Tibial artery (tissue), 4 donors: Measurements from ENCODE around the gene IFRD2.
"Not testable (repeated sequence)": the region's sequence is repeated elsewhere in the genome, so short reads cannot be mapped to it uniquely, and the experiment has no call there.

Experiments used
- DNase-seq, 2 donors: peaks; one replicate each; pipeline ENCODE4 v3.0.0-alpha.2; 2019
- H3K27ac ChIP-seq, 2 donors: fragments of 200-600 bp; sonication (generic) in 1 of 2; 1 replicate in 1 of 2; 2 replicates in 1 of 2; pipeline ENCODE4 v1.5.1; 2018 to 2019; ENCODE audit warnings: mild to moderate bottlenecking in 1 of 2
- H3K27me3 ChIP-seq, 2 donors: fragments of 200-600 bp; sonication (generic) in 1 of 2; one replicate each; pipeline versions ENCODE4 v1.5.1 to v1.6.0; 2016 to 2019
- H3K36me3 ChIP-seq, 3 donors: fragments of 200-600 bp; sonication (generic) in 2 of 3; one replicate each; pipeline ENCODE4 v1.5.1; 2016 to 2019; ENCODE audit warnings: mild to moderate bottlenecking in 2 of 3
- H3K4me1 ChIP-seq, 4 donors: fragments of 200-600 bp; sonication (generic) in 2 of 4; 1 replicate in 3 of 4; 2 replicates in 1 of 4; pipeline ENCODE4 v1.5.1; 2016 to 2019
- H3K4me3 ChIP-seq, 2 donors: fragments of 200-600 bp; sonication (generic) in 1 of 2; 1 replicate in 1 of 2; 2 replicates in 1 of 2; pipeline ENCODE4 v1.5.1; 2018 to 2019; ENCODE audit warnings: mild to moderate bottlenecking in 2 of 2
- H3K9me3 ChIP-seq, 3 donors: fragments of 200-600 bp; sonication (generic) in 1 of 3; one replicate each; pipeline ENCODE4 v1.5.1; 2016 to 2019
- intact Hi-C: fragments of 100-400 bp; cut with DNase I; formaldehyde crosslinking; loops from one replicate; pipeline ENCODE4 v1.15.0; 2023; ENCODE audit warnings: low total_unique reads
- TF ChIP-seq, protein P1 (sequence below), 2 experiments: fragments of 200-600 bp in 1 of 2; fragments of 450-650 bp in 1 of 2; IDR thresholded peaks; one replicate each; pipeline ENCODE4 v1.5.1; 2017 to 2019; ENCODE audit warnings: antibody characterized with exemption in 2 of 2, mild to moderate bottlenecking in 1 of 2, moderate library complexity in 1 of 2

Gene IFRD2

DNA sequence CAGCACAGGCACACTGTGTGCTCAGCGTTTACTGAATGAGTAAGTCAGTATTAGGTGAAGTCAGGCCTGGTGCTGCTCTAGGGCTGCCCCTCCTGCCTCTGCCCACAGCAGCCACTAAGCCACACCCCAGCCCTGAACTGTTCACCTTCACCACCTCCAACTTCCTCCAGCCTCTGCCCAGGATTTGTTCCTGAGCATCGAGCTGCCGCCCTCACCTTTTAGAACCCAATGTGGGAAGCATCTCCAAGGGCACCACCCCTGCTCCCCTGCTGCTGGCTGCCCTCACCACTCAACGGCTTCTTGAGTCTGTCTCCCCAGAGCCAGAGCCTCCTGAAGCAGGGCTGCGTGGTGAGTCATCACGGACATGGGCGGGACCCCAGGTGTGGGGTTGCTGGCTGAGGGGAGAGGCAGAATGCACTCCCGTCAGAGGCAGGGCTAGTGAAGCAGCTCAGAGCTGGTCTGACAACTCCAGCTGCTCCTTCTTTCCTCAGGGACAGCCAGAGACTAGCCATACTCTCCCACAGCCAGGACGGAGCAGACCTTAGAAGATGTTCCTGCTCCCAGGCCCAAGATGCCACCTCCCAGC is 24.5 kb upstream of the IFRD2 start:
- Histone ChIP-seq H3K4me1 (peaks cover 0 to 45% (median 23%) of the 10 kb centered on the region in 4 donors), H3K36me3 (peaks cover 0 to 24% (median 18%) of the 10 kb centered on the region in 3 donors), H3K27me3 (no peaks in the 10 kb centered on the region), H3K4me3 (no peak overlapping the region), H3K27ac (no peak overlapping the region), H3K9me3 (no peaks in the 10 kb centered on the region)
- TF ChIP-seq, protein P1, sequence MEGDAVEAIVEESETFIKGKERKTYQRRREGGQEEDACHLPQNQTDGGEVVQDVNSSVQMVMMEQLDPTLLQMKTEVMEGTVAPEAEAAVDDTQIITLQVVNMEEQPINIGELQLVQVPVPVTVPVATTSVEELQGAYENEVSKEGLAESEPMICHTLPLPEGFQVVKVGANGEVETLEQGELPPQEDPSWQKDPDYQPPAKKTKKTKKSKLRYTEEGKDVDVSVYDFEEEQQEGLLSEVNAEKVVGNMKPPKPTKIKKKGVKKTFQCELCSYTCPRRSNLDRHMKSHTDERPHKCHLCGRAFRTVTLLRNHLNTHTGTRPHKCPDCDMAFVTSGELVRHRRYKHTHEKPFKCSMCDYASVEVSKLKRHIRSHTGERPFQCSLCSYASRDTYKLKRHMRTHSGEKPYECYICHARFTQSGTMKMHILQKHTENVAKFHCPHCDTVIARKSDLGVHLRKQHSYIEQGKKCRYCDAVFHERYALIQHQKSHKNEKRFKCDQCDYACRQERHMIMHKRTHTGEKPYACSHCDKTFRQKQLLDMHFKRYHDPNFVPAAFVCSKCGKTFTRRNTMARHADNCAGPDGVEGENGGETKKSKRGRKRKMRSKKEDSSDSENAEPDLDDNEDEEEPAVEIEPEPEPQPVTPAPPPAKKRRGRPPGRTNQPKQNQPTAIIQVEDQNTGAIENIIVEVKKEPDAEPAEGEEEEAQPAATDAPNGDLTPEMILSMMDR (IDR thresholded peaks at IDR 0.05): no peak
- intact Hi-C loops: no loop called here
- DNase-seq: no peak

DNA sequence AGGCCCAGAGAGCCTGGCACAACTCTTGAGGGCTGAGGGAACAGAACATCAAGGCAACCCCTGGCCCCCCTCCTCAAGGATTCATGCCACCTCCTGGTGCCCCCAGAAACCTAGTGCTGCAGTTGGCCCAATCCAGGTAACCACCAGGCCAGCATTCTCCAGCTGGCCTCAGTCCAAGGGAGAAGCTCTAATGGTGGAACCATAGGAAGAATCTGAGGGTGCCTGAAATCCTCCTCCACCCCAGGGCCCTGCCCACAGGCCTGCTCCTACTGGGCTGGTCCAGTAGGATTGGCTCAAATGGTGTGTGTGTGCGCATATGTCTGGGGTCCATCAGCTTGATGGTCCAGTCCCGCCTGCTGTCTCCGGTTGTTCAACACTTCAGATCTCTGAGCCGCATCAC is 22.6 kb upstream of the IFRD2 start:
- H3K27me3 ChIP-seq: no peaks in the 10 kb centered on the region
- no peaks in the 10 kb centered on the region for H3K9me3 ChIP-seq
- TF ChIP-seq, protein P1 (IDR thresholded peaks at IDR 0.05): no peak
- H3K27ac ChIP-seq: no peak overlapping the region
- intact Hi-C loops: no loop called here
- no peak for DNase-seq
- H3K4me3 ChIP-seq: no peak overlapping the region
- H3K36me3 ChIP-seq: peaks cover 0 to 24% (median 18%) of the 10 kb centered on the region in 3 donors
- H3K4me1 ChIP-seq: peaks cover 0 to 33% (median 13%) of the 10 kb centered on the region in 4 donors

DNA sequence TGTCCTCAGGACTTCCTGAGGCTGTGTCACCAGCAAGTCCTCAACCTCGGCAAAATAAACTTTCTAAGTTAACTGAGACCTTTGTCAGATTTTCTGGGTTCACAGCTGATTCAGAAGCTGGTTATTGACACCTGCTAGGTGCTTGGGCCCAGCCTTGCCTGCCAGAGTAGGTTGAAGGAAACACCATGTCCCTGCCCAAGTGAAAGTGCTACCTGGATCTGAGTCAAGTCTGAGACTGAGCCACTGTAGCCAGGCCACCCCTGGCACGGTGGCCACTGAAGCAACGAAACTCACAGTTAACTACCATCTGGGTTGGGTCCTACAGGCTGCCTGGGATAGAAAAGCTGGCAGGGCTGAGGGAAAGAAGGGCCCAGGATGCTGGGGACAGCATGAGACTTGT is 22.1 kb upstream of the IFRD2 start:
- intact Hi-C loops: no loop called here
- H3K27me3 ChIP-seq: no peaks in the 10 kb centered on the region
- no peaks in the 10 kb centered on the region for H3K9me3 ChIP-seq
- no peak for DNase-seq
- peaks cover 0 to 24% (median 18%) of the 10 kb centered on the region in 3 donors for H3K36me3 ChIP-seq
- H3K4me1 ChIP-seq: peaks cover 0 to 30% (median 9%) of the 10 kb centered on the region in 4 donors
- TF ChIP-seq, protein P1 (IDR thresholded peaks at IDR 0.05): no peak
- no peak overlapping the region for H3K27ac ChIP-seq
- H3K4me3 ChIP-seq: no peak overlapping the region

DNA sequence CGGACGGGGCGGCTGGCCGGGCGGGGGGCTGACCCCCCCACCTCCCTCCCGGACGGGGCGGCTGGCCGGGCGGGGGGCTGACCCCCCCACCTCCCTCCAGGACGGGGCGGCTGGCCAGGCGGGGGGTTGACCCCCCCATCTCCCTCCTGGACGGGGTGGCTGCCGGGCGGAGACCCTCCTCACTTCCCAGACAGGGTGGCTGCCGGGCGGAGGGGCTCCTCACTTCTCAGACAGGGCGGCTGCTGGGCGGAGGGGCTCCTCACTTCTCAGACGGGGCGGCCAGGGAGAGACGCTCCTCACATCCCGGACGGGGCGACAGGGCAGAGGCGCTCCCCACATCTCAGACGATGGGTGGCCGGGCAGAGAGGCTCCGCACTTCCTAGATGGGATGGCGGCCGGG is 19.8 kb upstream of the IFRD2 start:
- H3K4me3 ChIP-seq, H3K27ac ChIP-seq, intact Hi-C loops, H3K9me3 ChIP-seq, DNase-seq, H3K4me1 ChIP-seq, H3K27me3 ChIP-seq: not testable (repeated sequence)
- H3K36me3 ChIP-seq: peaks cover 0 to 13% (median 4%) of the 10 kb centered on the region in 3 donors

DNA sequence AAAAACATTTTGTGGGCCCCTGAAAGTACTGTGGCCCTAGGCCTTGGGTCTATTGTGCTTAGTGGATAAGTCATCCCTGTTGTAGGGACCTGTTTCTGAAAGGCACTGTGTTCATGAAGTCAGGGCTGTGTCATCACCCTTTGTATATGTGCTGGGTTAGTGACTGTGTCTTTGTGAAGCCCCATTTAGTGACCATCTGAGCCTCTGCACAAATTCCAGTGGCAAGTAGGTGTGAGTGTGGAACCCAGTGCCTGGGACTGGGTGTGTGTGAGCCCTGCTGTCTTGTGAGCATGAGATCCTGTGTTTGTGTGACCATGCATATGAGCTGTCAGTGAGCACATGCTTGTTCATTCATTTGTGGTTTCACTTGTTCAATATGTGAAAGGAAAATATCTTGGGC is 12.4 kb upstream of the IFRD2 start:
- TF ChIP-seq, protein P1 (IDR thresholded peaks at IDR 0.05): no peak
- intact Hi-C loops: no loop called here
- H3K27me3 ChIP-seq: no peaks in the 10 kb centered on the region
- H3K27ac ChIP-seq: no peak overlapping the region
- H3K36me3 ChIP-seq: no peaks in the 10 kb centered on the region
- H3K4me1 ChIP-seq: peaks cover 8 to 25% (median 17%) of the 10 kb centered on the region in 4 donors
- no peaks in the 10 kb centered on the region for H3K9me3 ChIP-seq
- no peak for DNase-seq
- no peak overlapping the region for H3K4me3 ChIP-seq

DNA sequence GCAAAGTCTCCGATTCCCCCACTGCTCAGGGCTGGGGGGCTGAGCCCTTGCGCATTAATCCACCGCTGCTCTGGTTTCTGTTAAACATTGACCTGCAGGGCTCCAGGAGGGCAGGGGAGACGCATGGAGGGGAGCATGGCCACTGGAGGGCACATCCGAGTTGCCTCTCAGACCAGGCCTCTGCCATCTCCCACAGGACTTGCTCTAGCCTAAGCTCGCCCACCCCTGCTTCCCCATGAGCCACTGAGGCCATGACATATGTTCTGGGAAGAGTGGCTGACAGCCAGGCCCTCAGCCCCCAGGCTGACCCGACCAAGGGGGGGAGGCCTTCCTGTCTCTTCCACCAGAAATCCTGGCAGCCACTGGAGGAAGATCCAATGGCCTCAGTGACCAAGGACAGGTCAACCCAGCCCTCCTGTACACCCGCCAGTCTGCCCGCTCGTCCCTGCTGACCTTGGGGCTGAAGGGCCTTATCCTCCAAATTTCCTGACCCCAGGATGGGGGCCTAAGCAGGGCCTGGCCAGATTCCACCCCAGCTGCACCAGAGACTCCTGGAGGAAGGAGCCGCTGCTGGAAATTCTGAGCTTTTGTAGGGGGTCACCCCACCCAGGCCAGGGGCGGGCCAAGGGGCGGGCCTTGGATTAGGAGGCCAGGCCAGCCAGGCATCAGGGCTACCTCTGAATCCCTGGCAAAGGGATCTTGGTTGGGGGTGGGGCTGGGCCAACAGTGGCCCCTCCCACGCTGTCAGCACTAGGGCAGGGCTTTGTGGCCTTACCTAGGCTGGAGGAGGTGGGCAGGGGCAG is 11.0 kb upstream of the IFRD2 start, which contains the start of gene HYAL1:
Gene HYAL1 (minus strand): TSS at position 562 of the 803 bp plus-strand sequence. CDS start 618 bp downstream, outside the sequence.
- no peaks in the 10 kb centered on the region for H3K36me3 ChIP-seq
- no peaks in the 10 kb centered on the region for H3K27me3 ChIP-seq
- TF ChIP-seq, protein P1 (IDR thresholded peaks at IDR 0.05): no peak
- peak within 1 kb of the TSS in 1 of 2 donors; percentile 25 for H3K27ac ChIP-seq
- peak within 1 kb of the TSS in 1 of 2 donors; percentile 9 for H3K4me3 ChIP-seq
- H3K9me3 ChIP-seq: no peaks in the 10 kb centered on the region
- peaks cover 8 to 32% (median 25%) of the 10 kb centered on the region in 4 donors for H3K4me1 ChIP-seq
- DNase-seq: no peak
- intact Hi-C loops: no loop called here
